ENCODE results near the gene OLR1. TPM values are rescaled to one million over a fixed set of nuclear protein-coding genes. Genes with fewer than 3 reads are reported as not detected.

OLR1 gene
- total RNA-seq, 1 donor from 2014 or later = not detected

- TF ChIP-seq, protein P1, sequence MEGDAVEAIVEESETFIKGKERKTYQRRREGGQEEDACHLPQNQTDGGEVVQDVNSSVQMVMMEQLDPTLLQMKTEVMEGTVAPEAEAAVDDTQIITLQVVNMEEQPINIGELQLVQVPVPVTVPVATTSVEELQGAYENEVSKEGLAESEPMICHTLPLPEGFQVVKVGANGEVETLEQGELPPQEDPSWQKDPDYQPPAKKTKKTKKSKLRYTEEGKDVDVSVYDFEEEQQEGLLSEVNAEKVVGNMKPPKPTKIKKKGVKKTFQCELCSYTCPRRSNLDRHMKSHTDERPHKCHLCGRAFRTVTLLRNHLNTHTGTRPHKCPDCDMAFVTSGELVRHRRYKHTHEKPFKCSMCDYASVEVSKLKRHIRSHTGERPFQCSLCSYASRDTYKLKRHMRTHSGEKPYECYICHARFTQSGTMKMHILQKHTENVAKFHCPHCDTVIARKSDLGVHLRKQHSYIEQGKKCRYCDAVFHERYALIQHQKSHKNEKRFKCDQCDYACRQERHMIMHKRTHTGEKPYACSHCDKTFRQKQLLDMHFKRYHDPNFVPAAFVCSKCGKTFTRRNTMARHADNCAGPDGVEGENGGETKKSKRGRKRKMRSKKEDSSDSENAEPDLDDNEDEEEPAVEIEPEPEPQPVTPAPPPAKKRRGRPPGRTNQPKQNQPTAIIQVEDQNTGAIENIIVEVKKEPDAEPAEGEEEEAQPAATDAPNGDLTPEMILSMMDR (IDR thresholded peaks at IDR 0.05; ENCODE audit: unreplicated experiment) = no peak
- no peak for DNase-seq (ENCODE audit: low spot score, unreplicated experiment)
- Mint-ChIP-seq H3K4me1 (ENCODE audit: low read depth) (no peaks in the 10 kb centered on the region), H3K4me3 (ENCODE audit: low read depth) (no peak overlapping the region), H3K9me3 (ENCODE audit: low read depth) (peaks cover 5% of the 10 kb centered on the region), H3K27me3 (no peaks in the 10 kb centered on the region), H3K27ac (no peak overlapping the region), H3K36me3 (ENCODE audit: insufficient read depth) (no peaks in the 10 kb centered on the region)
Observed at GRCh38 chr12:10122689-10123088, 49.2 kb downstream of the OLR1 start.

GRCh38 chr12:10121278-10121677, 50.7 kb downstream of the OLR1 start:
- no peak overlapping the region for H3K4me3 Mint-ChIP-seq (ENCODE audit: low read depth)
- no peak for DNase-seq (ENCODE audit: low spot score, unreplicated experiment)
- no peaks in the 10 kb centered on the region for H3K36me3 Mint-ChIP-seq (ENCODE audit: insufficient read depth)
- no peak overlapping the region for H3K27ac Mint-ChIP-seq
- H3K27me3 Mint-ChIP-seq = no peaks in the 10 kb centered on the region
- H3K4me1 Mint-ChIP-seq (ENCODE audit: low read depth) = no peaks in the 10 kb centered on the region
- H3K9me3 Mint-ChIP-seq (ENCODE audit: low read depth) = peaks cover 5% of the 10 kb centered on the region
- TF ChIP-seq, protein P1 (IDR thresholded peaks at IDR 0.05; ENCODE audit: unreplicated experiment) = no peak

GRCh38 chr12:10119066-10119465, 52.9 kb downstream of the OLR1 start:
- Mint-ChIP-seq H3K36me3 (ENCODE audit: insufficient read depth) (no peaks in the 10 kb centered on the region), H3K4me1 (ENCODE audit: low read depth) (no peaks in the 10 kb centered on the region), H3K9me3 (ENCODE audit: low read depth) (peaks cover 5% of the 10 kb centered on the region), H3K27me3 (no peaks in the 10 kb centered on the region), H3K27ac (no peak overlapping the region), H3K4me3 (ENCODE audit: low read depth) (no peak overlapping the region)
- TF ChIP-seq, protein P1 (IDR thresholded peaks at IDR 0.05; ENCODE audit: unreplicated experiment) = no peak
- no peak for DNase-seq (ENCODE audit: low spot score, unreplicated experiment)

GRCh38 chr12:10115890-10116289, 56.0 kb downstream of the OLR1 start:
- Mint-ChIP-seq H3K27me3 (no peaks in the 10 kb centered on the region), H3K9me3 (ENCODE audit: low read depth) (peaks cover 12% of the 10 kb centered on the region), H3K4me3 (ENCODE audit: low read depth) (no peak overlapping the region), H3K36me3 (ENCODE audit: insufficient read depth) (no peaks in the 10 kb centered on the region), H3K4me1 (ENCODE audit: low read depth) (no peaks in the 10 kb centered on the region), H3K27ac (no peak overlapping the region)
- DNase-seq (ENCODE audit: low spot score, unreplicated experiment) = no peak
- TF ChIP-seq, protein P1 (IDR thresholded peaks at IDR 0.05; ENCODE audit: unreplicated experiment) = no peak

DNA sequence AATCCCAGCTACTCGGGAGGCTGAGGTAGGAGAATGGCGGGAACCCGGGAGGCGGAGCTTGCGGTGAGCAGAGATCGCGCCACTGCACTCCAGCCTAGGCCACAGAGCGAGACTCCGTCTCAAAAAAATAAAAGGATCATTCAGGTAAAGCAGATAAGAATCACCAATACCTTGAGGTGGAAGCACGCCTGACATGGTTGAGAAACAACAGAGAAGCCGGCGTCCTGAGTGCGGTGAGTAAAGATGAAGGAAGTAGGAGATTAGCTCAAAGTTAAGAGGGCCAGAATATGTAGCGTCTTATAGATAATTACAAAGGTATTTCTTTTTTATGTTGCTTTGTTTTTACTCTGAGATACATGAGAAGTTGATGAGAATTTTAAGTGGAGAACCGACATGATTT, 56.6 kb downstream of the OLR1 start:
- Mint-ChIP-seq H3K9me3 (ENCODE audit: low read depth) (peaks cover 18% of the 10 kb centered on the region), H3K4me1 (ENCODE audit: low read depth) (no peaks in the 10 kb centered on the region), H3K27me3 (no peaks in the 10 kb centered on the region), H3K36me3 (ENCODE audit: insufficient read depth) (no peaks in the 10 kb centered on the region), H3K4me3 (ENCODE audit: low read depth) (no peak overlapping the region), H3K27ac (peak overlapping the region; percentile 6)
- TF ChIP-seq, protein P1 (IDR thresholded peaks at IDR 0.05; ENCODE audit: unreplicated experiment) = no peak
- DNase-seq (ENCODE audit: low spot score, unreplicated experiment) = no peak

Measured in progenitor cell of endocrine pancreas (in vitro differentiated cells).